Stimulated activated naive CD8-positive, alpha-beta T cell treated with anti-CD3 and anti-CD28 coated beads, Interleukin-15, amount 100 ng/mL, for 72 hours (primary cell): Measurements from ENCODE around the gene THSD4.
"Not testable (repeated sequence)": the region's sequence is repeated elsewhere in the genome, so short reads cannot be mapped to it uniquely, and the experiment has no call there.

Experiments
- ATAC-seq: fragments of 150-1000 bp; cut with Tn5 transposase; 2 replicates; pipeline ENCODE4 v1.10.0; 2021; ENCODE audit warnings: mild to moderate bottlenecking, moderate library complexity
- DNase-seq, 2 donors: peaks; one replicate each; pipeline ENCODE4 v3.0.0; 2021 to 2022
- H3K27ac Mint-ChIP-seq, 2 donors: one replicate each; pipeline ENCODE4 v1.8.0; 2022; ENCODE audit warnings: mild to moderate bottlenecking in 2 of 2, mixed read lengths in 2 of 2, moderate library complexity in 2 of 2
- H3K27me3 Mint-ChIP-seq: one replicate; pipeline ENCODE4 v1.8.0; 2022; ENCODE audit warnings: mixed read lengths
- H3K4me1 Mint-ChIP-seq: one replicate; pipeline ENCODE4 v1.8.0; 2022; ENCODE audit warnings: mild to moderate bottlenecking, mixed read lengths
- H3K4me3 Mint-ChIP-seq, 2 donors: one replicate each; pipeline ENCODE4 v1.8.0; 2022; ENCODE audit warnings: mild to moderate bottlenecking in 2 of 2, mixed read lengths in 2 of 2, moderate library complexity in 1 of 2
- H3K9me3 Mint-ChIP-seq, 2 donors: one replicate each; pipeline ENCODE4 v1.8.0; 2022; ENCODE audit warnings: mixed read lengths in 2 of 2

THSD4 gene

DNA sequence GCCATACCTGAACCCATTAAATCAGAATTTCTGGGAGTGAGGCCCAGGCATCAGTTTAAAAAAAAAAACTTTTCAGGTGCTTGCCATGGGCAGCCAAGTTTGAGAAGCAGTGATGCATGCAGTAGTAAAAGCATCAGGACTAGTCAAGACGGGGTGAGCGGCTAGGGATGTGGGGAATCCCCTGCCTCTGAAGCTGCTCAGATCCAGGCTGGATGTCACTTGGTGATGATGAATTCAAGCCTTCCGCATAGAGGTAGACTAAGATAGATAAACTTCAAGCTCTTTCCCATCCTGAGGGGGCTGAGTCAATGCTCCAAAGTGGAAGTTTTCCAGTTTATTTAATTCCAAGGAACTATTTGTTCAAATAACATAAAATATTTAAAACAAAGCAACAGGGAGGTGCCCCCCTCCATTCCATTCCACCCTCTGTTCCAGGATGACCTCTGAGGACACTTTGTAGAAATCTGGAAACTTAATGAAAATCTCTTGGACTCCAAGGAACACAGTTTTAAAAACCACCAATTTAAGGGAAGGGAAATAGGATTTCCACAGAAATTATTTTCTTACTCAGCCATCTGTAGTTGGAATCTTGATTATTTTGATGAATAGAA is 594.6 kb downstream of the THSD4 start:
- no peak for ATAC-seq
- Mint-ChIP-seq H3K9me3 (no peaks in the 10 kb centered on the region), H3K4me1 (no peaks in the 10 kb centered on the region), H3K27me3 (peaks cover 41% of the 10 kb centered on the region), H3K27ac (no peak overlapping the region), H3K4me3 (no peak overlapping the region)
- DNase-seq = no peak

- Mint-ChIP-seq H3K9me3 (no peaks in the 10 kb centered on the region), H3K4me3 (no peak overlapping the region), H3K4me1 (no peaks in the 10 kb centered on the region), H3K27ac (no peak overlapping the region), H3K27me3 (peaks cover 22% of the 10 kb centered on the region)
- ATAC-seq (no peak), DNase-seq (no peak)
These were observed 596.9 kb downstream of the THSD4 start for GRCh38 chr15:71712182-71712581.

DNA sequence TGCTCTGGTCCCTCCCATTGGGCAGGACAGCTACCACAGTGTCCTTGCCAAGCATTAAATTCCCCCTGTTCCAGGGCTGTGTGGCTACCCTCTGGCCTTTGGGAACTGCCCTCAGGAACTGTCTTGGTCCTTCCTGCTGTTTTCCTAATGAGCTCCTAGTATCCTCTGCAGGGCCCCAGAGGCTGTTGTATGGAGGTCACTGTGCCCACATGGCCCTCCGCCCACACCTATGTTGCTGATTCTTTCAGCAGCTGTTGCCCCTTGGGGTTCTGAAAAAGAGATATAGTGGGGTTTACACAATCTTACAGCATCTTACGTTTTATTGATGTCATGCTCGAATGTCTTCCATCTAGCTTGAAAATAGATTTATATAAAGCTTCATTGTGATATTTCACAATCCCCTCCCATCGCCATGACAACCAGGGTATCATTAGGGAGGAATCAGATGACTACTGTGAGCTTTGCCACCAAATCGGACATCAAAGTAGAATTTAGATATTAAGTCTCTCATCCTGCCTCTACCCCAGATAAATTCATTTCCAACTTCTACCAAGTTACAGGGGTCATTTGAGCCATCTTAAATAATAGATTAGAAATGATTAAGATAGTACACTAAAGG is 598.0 kb downstream of the THSD4 start:
- ATAC-seq = no peak
- Mint-ChIP-seq H3K4me3 (no peak overlapping the region), H3K27ac (no peak overlapping the region), H3K27me3 (peaks cover 32% of the 10 kb centered on the region), H3K4me1 (no peaks in the 10 kb centered on the region), H3K9me3 (no peaks in the 10 kb centered on the region)
- no peak for DNase-seq

DNA sequence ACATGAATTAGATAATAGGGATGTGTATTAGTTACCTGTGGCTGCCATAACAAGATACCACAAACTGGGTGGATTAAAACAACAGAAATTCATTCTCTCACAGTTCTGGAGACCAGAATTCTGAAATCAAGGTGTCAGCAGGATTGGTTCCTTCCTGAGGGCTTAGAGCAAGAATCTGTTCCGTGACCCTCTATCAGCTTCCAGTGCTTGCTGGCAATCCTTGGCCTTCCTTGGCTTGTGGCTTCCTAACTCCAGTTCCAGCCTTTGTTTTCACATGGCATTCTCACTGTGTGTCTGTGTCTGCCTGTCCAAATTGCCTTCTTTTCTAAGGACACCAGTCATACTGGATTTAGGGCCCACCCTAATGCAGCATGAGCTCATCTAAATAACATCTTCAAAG is 600.6 kb downstream of the THSD4 start:
- peaks cover 28% of the 10 kb centered on the region for H3K27me3 Mint-ChIP-seq
- DNase-seq (no peak), ATAC-seq (no peak)
- H3K4me1 Mint-ChIP-seq = no peaks in the 10 kb centered on the region
- H3K27ac Mint-ChIP-seq = no peak overlapping the region
- no peak overlapping the region for H3K4me3 Mint-ChIP-seq
- H3K9me3 Mint-ChIP-seq = no peaks in the 10 kb centered on the region

DNA sequence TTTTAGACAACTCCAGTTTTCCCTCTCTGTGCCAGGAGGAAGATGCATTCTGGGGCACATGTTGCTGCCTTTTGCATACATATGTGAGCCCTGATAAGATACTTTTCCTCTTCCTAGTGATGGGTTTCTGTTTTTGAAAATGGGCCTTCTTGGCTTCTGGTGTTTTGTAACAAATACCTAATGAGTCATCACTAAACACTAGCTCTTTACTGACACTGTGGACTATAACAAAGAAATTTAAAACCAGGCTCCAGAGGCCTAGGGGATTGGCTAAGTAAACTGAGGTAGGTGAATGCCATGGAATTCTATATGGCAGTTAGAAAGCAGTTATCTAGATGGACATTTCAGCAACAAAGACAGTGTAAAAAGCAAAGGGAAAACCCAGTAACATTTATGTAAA is 601.7 kb downstream of the THSD4 start:
- Mint-ChIP-seq H3K4me3 (no peak overlapping the region), H3K27ac (no peak overlapping the region), H3K9me3 (no peaks in the 10 kb centered on the region), H3K27me3 (peaks cover 27% of the 10 kb centered on the region), H3K4me1 (no peaks in the 10 kb centered on the region)
- no peak for ATAC-seq
- DNase-seq = no peak

DNA sequence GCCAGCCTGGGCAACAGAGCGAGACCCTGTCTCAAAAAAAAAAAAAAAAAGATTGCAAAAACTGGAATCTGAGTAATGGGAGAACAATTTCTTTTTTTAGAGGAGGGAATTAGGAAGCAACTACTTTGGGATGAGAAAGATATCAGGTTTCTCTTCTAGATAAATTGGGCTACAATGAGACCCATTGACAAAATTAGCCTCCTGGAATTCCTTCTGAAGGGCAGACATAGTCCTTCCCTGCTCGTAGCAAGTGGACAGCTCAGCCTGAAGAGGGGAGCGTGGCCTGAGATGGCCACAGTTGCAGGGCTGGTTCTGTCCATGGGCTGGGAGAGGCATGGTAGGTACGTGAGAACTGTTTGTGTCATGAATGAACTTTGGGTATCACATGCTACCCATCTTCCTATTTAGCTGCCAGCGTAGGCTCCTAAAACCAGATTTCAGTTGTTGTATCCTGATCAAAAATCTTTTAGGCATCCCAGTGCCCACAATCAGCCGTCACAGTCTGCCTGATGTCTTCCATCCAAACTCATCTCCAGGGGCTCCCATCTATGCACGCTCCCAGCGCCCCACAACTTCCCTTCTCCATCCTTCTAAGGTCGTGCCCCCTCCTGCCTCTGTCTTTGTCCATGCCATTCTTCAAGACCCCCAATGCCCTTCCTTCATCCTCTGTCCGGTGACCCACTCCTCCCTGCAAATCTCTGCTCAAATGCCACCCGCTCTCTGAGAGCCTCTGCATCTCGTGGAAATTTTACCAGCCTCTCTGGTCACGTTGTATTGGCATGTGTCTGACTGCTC is 603.0 kb downstream of the THSD4 start:
- DNase-seq (no peak), ATAC-seq (no peak)
- no peak overlapping the region for H3K4me3 Mint-ChIP-seq
- no peaks in the 10 kb centered on the region for H3K4me1 Mint-ChIP-seq
- H3K27me3 Mint-ChIP-seq = peaks cover 20% of the 10 kb centered on the region
- H3K27ac Mint-ChIP-seq = no peak overlapping the region
- H3K9me3 Mint-ChIP-seq = no peaks in the 10 kb centered on the region

DNA sequence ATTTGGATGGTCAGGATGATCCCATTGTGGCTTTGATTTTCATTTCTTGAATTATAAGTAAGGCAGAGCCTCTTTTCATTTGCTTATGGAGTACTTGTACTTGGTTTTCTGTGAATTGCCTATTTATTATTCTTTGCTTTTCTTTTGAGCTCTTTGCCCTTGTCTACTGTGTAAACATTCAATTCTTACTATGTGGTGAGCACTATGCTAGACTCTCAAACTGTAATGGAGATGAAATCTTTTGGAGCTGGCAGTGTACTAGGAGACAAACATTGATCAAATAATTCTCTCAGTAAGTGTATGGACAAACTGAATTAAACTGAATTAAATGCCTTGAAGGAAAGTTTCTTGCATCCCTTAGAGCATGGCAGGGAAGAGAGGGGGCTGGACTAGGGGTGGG is 608.1 kb downstream of the THSD4 start:
- DNase-seq = no peak
- H3K27ac Mint-ChIP-seq = no peak overlapping the region
- H3K4me3 Mint-ChIP-seq = no peak overlapping the region
- peaks cover 7% of the 10 kb centered on the region for H3K27me3 Mint-ChIP-seq
- no peaks in the 10 kb centered on the region for H3K4me1 Mint-ChIP-seq
- H3K9me3 Mint-ChIP-seq = no peaks in the 10 kb centered on the region
- ATAC-seq = no peak

DNA sequence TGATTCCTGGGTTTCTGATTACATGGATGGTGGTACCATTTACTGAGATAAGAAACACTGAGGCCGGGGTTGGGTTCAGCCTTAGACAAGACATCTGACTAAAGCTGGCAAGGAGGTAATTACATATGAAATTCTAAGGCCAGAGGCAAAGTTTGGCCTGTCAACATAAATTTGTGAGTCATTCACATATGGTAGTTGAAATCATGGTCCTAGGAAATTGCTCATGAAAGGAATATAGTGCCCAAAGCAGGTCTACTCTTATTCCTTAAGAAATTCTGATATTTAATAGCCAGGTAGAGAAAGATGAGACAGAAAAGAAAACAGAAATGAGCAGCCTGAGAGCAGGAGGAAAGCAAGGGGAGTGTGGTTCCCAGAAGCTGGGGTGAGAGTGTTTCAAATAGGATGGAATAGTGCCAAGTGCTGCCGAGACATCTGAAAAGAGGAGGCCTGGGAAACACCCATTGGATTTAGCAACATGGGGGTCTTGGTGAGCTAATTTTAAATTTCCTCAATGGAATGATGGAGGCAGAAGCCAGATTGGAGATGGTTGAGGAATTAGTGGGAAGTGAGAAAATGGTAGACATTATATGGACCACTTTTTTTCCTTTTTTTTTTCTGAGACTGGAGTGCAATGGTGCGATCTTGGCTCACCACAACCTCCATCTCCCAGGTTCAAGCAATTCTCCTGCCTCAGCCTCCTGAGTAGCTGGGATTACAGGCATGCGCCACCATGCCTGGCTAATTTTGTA is 610.1 kb downstream of the THSD4 start:
- DNase-seq, H3K9me3 Mint-ChIP-seq, H3K27ac Mint-ChIP-seq, ATAC-seq, H3K27me3 Mint-ChIP-seq, H3K4me3 Mint-ChIP-seq, H3K4me1 Mint-ChIP-seq: not testable (repeated sequence)

DNA sequence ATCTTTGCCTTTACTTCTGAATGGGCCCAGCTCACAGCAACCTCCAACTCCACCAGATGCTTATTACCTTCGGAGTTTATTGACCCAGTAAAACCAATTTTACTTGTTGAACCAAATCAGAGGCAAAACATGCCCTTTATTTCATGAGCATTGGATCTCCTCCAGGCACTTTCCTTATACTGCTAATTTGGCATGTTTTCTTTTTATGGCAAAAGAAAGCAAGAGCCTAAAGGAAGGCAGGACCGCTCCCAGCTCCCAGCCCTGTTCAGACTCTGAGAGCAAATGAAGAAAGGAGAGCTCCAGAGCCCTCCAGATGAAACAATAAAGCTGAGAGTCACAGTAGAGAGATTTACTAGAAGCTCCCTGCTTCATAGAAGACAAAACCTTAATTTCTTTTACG is 613.6 kb downstream of the THSD4 start:
- Mint-ChIP-seq H3K27ac (no peak overlapping the region), H3K4me3 (no peak overlapping the region), H3K4me1 (no peaks in the 10 kb centered on the region), H3K9me3 (no peaks in the 10 kb centered on the region), H3K27me3 (peaks cover 7% of the 10 kb centered on the region)
- DNase-seq = no peak
- ATAC-seq = no peak

DNA sequence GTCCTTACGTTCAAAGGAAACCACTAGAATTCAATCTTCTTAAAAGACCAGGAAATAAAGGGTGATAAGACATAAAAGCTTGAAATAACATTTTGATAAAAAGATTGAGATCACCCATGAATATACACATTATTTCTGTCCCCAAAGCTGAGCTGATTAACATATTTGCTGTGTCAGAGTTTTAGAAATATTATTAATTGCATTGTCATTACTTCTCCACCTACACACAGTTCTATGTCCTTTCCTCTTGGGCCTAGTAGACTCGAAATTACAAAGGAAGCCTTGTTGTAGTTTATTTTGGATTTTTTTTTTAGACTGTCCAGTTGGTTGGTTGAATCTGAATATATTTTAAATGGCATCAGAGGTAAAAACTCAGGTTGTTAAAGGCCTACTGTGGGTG is 614.0 kb downstream of the THSD4 start:
- H3K27ac Mint-ChIP-seq = no peak overlapping the region

DNA sequence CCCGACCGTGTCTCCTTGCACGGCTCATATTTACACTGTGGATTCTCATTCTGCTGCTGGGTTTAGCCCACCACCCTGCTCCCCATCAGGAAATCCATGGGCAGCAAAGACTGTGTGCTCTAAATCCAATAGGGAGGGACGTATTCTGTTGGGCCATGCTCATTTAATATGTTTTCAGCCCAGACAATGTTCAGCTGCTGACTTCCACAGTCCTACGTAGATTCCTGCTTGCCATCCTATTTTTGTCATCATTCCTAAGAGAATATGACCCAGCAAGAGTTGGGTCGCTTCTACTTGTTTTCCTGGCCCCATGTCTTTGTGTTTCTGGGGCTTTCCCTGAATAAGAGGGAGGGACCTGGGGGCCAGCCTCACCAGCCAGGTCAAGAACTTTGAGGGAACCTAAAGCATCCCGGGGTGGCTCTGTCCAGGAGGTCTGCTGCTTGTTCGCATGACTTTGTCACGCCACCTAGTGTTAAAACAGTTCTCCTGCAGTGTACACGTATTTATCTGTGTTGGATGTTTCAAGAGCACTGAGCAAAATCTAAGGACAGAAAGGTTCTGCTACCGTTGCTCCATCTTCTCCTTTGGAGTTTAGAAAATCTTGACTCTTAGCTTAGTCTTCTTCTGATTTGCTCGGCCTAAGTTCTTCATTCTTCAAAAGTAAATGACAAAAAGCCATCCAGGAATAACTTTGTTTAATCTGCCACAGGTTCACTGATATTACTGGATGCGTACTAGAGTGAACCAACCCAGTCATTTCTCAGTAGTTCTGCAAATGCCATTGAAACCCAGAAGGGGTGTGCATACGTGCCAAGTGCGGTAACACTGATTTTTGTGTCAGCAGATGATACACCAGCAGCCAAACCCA is 615.2 kb downstream of the THSD4 start:
- no peaks in the 10 kb centered on the region for H3K9me3 Mint-ChIP-seq
- H3K27ac Mint-ChIP-seq = no peak overlapping the region
- ATAC-seq = peak; percentile 74
- DNase-seq = peak; percentile 16 to 21
- H3K4me1 Mint-ChIP-seq = no peaks in the 10 kb centered on the region
- peaks cover 7% of the 10 kb centered on the region for H3K27me3 Mint-ChIP-seq
- H3K4me3 Mint-ChIP-seq = no peak overlapping the region

More for the DNA sequence above, 614.0 kb downstream of the THSD4 start:
- Mint-ChIP-seq H3K4me3 (no peak overlapping the region), H3K27me3 (peaks cover 7% of the 10 kb centered on the region), H3K4me1 (no peaks in the 10 kb centered on the region), H3K9me3 (no peaks in the 10 kb centered on the region)
- DNase-seq (no peak), ATAC-seq (no peak)

GRCh38 chr15:71732636-71733035 is 617.4 kb downstream of the THSD4 start:
- no peaks in the 10 kb centered on the region for H3K9me3 Mint-ChIP-seq
- ATAC-seq (no peak), DNase-seq (no peak)
- H3K27ac Mint-ChIP-seq = no peak overlapping the region
- H3K4me1 Mint-ChIP-seq = no peaks in the 10 kb centered on the region
- H3K4me3 Mint-ChIP-seq = no peak overlapping the region
- H3K27me3 Mint-ChIP-seq = peaks cover 7% of the 10 kb centered on the region

GRCh38 chr15:71733122-71733521 is 617.9 kb downstream of the THSD4 start:
- ATAC-seq = no peak
- Mint-ChIP-seq H3K4me3 (no peak overlapping the region), H3K4me1 (no peaks in the 10 kb centered on the region), H3K27ac (no peak overlapping the region), H3K9me3 (no peaks in the 10 kb centered on the region), H3K27me3 (peaks cover 7% of the 10 kb centered on the region)
- DNase-seq = no peak

DNA sequence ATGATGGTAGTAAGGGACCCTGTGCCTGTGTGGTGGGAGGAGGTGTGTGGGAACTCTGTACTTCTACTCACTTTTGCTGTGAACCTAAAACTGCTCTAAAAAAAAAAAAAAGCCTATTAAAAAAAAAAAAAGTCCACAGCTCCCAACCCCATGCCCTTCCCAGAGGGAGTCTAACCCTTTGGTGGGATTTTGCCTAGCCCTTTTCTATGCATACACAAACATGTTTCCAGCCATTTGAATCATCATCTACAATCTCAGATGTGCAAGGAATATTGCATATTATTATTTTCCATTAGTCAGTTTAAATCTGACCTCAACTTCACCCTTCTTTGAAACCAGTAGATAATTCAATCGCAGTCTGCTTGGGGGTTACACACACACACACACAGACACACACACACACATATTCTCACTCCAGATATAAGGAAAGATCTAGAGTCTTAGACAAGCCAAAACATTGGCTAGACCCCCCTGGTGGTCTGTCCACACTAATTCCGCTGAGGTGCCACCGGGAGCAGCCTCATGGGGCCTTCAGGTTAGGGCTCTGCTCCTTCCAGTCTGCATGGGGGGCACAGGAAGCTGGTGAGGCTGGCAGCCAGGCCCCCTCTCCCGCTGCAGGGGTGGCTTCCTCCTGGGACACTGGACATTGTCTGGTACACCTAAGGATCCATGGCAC is 619.6 kb downstream of the THSD4 start:
- no peak for DNase-seq
- no peak overlapping the region for H3K4me3 Mint-ChIP-seq
- H3K9me3 Mint-ChIP-seq = no peaks in the 10 kb centered on the region
- no peak for ATAC-seq
- peaks cover 7% of the 10 kb centered on the region for H3K27me3 Mint-ChIP-seq
- no peaks in the 10 kb centered on the region for H3K4me1 Mint-ChIP-seq
- H3K27ac Mint-ChIP-seq = no peak overlapping the region

- Mint-ChIP-seq H3K27ac (no peak overlapping the region), H3K4me1 (no peaks in the 10 kb centered on the region), H3K9me3 (no peaks in the 10 kb centered on the region), H3K27me3 (peaks cover 7% of the 10 kb centered on the region), H3K4me3 (no peak overlapping the region)
- ATAC-seq = no peak
- DNase-seq = no peak
These were observed 620.1 kb downstream of the THSD4 start for GRCh38 chr15:71735385-71735757.
